Spleen (tissue), 7 donors: ENCODE data around the gene SERINC5.

ENCODE experiments used
- CTCF ChIP-seq, 11 experiments: fragments of 200-600 bp in 7 of 11; fragments of 450-650 bp in 4 of 11; sonication (generic) in 4 of 11; IDR thresholded peaks in 8 of 11; conservative IDR thresholded peaks in 3 of 11; 1 replicate in 7 of 11; 2 replicates in 4 of 11; pipeline versions ENCODE4 v1.4.0 to v1.8.0; 2016 to 2021; ENCODE audit warnings: antibody characterized with exemption in 11 of 11, inconsistent platforms in 4 of 11, mild to moderate bottlenecking in 1 of 11
- POLR2AphosphoS5 ChIP-seq, 3 donors: sonication (generic); formaldehyde crosslinking; IDR thresholded peaks; one replicate each; pipeline ENCODE4 v1.5.1; 2017; ENCODE audit warnings: antibody characterized with exemption in 3 of 3
- donor health status: DM: no; HTN: no; CAD: no; lungs with moderate emphysema.
- donor health status: DM: no; HTN: no; CAD: no.
- donor health status: DM: no; HTN: no; CAD: no.

GRCh38 chr5:80266566-80266965 is 10.7 kb upstream of the SERINC5 start:
- TF ChIP-seq POLR2AphosphoS5 (IDR thresholded peaks at IDR 0.05) = no peak
- TF ChIP-seq CTCF (IDR thresholded peaks at IDR 0.05 in 8 of 11, conservative IDR thresholded peaks at IDR 0.05 in 3 of 11) = no peak
